Osteoblast (primary cell): ENCODE measurements around the gene TEX48. TPM values are rescaled to one million over a fixed set of nuclear protein-coding genes. Genes with fewer than 3 reads are reported as not detected.

Experiments used
- DNase-seq: peaks from one replicate; pipeline ENCODE4 v3.0.0; 2011; ENCODE audit warnings: low spot score, mixed read lengths; ENCODE audit not compliant: insufficient read length; ENCODE audit errors: missing footprints
- H2AFZ ChIP-seq: 2 replicates; pipeline ENCODE4 v1.6.0; 2011; ENCODE audit warnings: mild to moderate bottlenecking, low read length
- H3K27ac ChIP-seq: 2 replicates; pipeline ENCODE4 v1.5.1; 2011; ENCODE audit warnings: mild to moderate bottlenecking, low read depth, low read length, moderate library complexity
- H3K27me3 ChIP-seq: 2 replicates; pipeline ENCODE4 v1.6.0; 2012; ENCODE audit warnings: mild to moderate bottlenecking, control low read depth, inconsistent platforms, low read length, moderate library complexity; ENCODE audit not compliant: insufficient read depth
- H3K36me3 ChIP-seq: 2 replicates; pipeline ENCODE4 v1.5.1; 2011; ENCODE audit warnings: mild to moderate bottlenecking, low read length, control low read depth, moderate library complexity; ENCODE audit not compliant: insufficient read depth
- H3K4me1 ChIP-seq: 2 replicates; pipeline ENCODE4 v1.5.1; 2011; ENCODE audit warnings: mild to moderate bottlenecking, low read length, control low read depth, moderate library complexity; ENCODE audit not compliant: insufficient read depth
- H3K4me2 ChIP-seq: 2 replicates; pipeline ENCODE4 v1.6.0; 2011; ENCODE audit warnings: mild to moderate bottlenecking, low read length; ENCODE audit not compliant: insufficient read depth
- H3K4me3 ChIP-seq: fragments of 200-600 bp; sonication (generic); 3 replicates; pipeline ENCODE4 v1.5.1; 2012; ENCODE audit warnings: mild to moderate bottlenecking, low read length, inconsistent platforms; ENCODE audit not compliant: insufficient read depth
- H3K79me2 ChIP-seq: 2 replicates; pipeline ENCODE4 v1.6.0; 2012; ENCODE audit warnings: mild to moderate bottlenecking, low read length, control low read depth, inconsistent platforms; ENCODE audit not compliant: insufficient read depth
- H3K9me3 ChIP-seq: 2 replicates; pipeline ENCODE4 v1.5.1; 2011; ENCODE audit warnings: low read depth, low read length, control low read depth
- H4K20me1 ChIP-seq: 2 replicates; pipeline ENCODE4 v1.6.0; 2012; ENCODE audit warnings: mild to moderate bottlenecking, low read length, control low read depth; ENCODE audit not compliant: insufficient read depth
- total RNA-seq: library from RNA; depleted of rRNA; stranded (reverse); fragments of >200 nt; gene quantifications from 2 replicates; pipeline ENCODE4 v1.2.3, GENCODE V29; 2012
- TF ChIP-seq, protein P1 (sequence below): IDR thresholded peaks from 2 replicates; pipeline ENCODE4 v1.5.1; 2011; ENCODE audit warnings: mild to moderate bottlenecking, low read depth, low read length, moderate library complexity; ENCODE audit errors: extremely low read depth

Gene TEX48
- total RNA-seq, 1 donor, result not detected

DNA sequence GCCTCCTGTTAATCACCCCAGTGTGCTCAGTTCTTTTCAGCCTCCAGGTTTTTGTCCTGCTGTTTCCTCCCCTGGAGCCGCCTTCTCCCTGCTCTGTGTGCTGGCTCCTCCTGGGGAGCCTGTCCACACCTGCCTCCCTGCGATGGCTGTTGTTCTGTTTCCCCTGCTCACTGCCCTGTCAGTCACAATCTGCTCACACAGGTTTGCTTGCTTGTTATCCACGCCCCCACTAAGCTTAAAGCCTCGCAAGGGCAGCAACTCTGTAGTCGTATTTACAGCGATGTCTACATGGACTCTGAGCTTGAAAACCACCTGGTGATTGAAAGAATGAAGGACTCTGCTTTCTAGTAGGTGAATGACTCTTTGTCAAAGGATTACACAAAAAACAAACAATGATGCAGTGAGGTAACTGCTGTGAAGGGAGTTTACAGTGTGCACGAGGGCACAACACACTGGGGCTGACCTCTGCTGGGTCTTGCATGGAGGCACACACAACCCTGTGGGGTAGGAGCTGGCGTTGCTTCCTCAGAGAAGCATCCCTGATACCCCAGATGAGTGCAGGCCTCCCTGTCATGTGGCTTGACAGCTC lies 39.6 kb upstream of the TEX48 start:
- Histone ChIP-seq H4K20me1 (no peaks in the 10 kb centered on the region), H3K4me3 (no peak overlapping the region), H3K36me3 (no peaks in the 10 kb centered on the region), H3K79me2 (no peaks in the 10 kb centered on the region), H3K4me2 (no peak overlapping the region), H3K4me1 (peaks cover 33% of the 10 kb centered on the region), H3K27ac (no peak overlapping the region), H3K9me3 (no peaks in the 10 kb centered on the region), H3K27me3 (peaks cover 12% of the 10 kb centered on the region), H2AFZ (no peak overlapping the region)
- TF ChIP-seq, protein P1, sequence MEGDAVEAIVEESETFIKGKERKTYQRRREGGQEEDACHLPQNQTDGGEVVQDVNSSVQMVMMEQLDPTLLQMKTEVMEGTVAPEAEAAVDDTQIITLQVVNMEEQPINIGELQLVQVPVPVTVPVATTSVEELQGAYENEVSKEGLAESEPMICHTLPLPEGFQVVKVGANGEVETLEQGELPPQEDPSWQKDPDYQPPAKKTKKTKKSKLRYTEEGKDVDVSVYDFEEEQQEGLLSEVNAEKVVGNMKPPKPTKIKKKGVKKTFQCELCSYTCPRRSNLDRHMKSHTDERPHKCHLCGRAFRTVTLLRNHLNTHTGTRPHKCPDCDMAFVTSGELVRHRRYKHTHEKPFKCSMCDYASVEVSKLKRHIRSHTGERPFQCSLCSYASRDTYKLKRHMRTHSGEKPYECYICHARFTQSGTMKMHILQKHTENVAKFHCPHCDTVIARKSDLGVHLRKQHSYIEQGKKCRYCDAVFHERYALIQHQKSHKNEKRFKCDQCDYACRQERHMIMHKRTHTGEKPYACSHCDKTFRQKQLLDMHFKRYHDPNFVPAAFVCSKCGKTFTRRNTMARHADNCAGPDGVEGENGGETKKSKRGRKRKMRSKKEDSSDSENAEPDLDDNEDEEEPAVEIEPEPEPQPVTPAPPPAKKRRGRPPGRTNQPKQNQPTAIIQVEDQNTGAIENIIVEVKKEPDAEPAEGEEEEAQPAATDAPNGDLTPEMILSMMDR, result no peak
- DNase-seq, result no peak

GRCh38 chr9:114720086-114720676 lies 38.2 kb upstream of the TEX48 start:
- H3K79me2 ChIP-seq, result no peaks in the 10 kb centered on the region
- peaks cover 19% of the 10 kb centered on the region for H3K27me3 ChIP-seq
- H2AFZ ChIP-seq, result no peak overlapping the region
- H3K9me3 ChIP-seq, result no peaks in the 10 kb centered on the region
- H3K36me3 ChIP-seq, result no peaks in the 10 kb centered on the region
- no peak overlapping the region for H3K4me3 ChIP-seq
- peaks cover 33% of the 10 kb centered on the region for H3K4me1 ChIP-seq
- H3K27ac ChIP-seq, result no peak overlapping the region
- TF ChIP-seq, protein P1, result no peak
- H3K4me2 ChIP-seq, result no peak overlapping the region
- H4K20me1 ChIP-seq, result no peaks in the 10 kb centered on the region
- DNase-seq, result no peak

- Histone ChIP-seq H3K4me3 (no peak overlapping the region), H3K27ac (no peak overlapping the region), H3K4me1 (peaks cover 31% of the 10 kb centered on the region), H3K36me3 (no peaks in the 10 kb centered on the region), H3K79me2 (no peaks in the 10 kb centered on the region), H3K9me3 (no peaks in the 10 kb centered on the region), H3K27me3 (peaks cover 19% of the 10 kb centered on the region), H2AFZ (no peak overlapping the region), H3K4me2 (no peak overlapping the region), H4K20me1 (no peaks in the 10 kb centered on the region)
- TF ChIP-seq, protein P1, result no peak
- DNase-seq, result no peak
Measured at GRCh38 chr9:114719290-114719689, 37.3 kb upstream of the TEX48 start.

- Histone ChIP-seq H3K79me2 (no peaks in the 10 kb centered on the region), H4K20me1 (no peaks in the 10 kb centered on the region), H3K9me3 (no peaks in the 10 kb centered on the region), H3K4me1 (peaks cover 28% of the 10 kb centered on the region), H2AFZ (no peak overlapping the region), H3K4me2 (no peak overlapping the region), H3K27ac (no peak overlapping the region), H3K36me3 (no peaks in the 10 kb centered on the region), H3K4me3 (no peak overlapping the region), H3K27me3 (peaks cover 19% of the 10 kb centered on the region)
- DNase-seq, result no peak
- TF ChIP-seq, protein P1, result no peak
Measured at GRCh38 chr9:114718801-114719221, 36.8 kb upstream of the TEX48 start.
